Measurements from ENCODE around the gene PITPNC1.

Gene PITPNC1

DNA sequence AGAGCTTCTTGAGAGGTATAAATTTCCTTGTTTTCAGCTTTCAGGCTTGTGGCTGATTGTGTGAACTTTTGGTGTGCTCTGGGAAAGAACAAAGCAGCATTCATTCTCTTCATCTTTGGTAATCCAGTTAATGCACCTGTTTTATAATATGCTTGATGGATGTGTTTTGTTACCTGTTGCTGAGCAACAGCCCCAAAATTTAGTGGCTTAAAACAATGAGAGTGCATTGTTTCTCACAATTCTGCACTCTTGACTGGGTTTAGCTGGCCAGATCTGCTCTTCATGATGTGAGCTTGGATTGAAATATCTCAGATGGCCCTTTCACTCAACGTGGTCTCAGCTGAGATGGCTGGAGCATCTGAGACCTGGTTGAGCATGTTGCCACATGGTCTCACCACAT lies 281.9 kb downstream of the PITPNC1 start:
- no peak for DNase-seq

DNA sequence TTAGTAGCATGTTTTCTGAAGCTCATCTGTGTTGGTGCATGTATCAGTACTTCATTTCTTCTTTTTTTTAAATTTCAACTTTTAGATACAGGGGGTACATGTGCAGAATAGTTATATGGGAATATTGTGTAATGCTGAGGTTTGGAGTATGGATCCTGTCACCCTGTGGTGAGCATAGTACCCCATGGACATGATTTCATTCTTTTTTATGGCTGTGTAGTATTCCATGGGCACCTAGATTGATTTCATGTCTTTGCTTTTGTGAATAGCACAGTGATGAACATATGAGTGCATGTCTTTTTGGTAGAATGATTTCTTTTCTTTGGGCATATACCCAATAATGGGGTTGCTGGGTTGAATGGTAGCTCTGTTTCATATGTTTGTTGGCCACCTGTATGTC lies 285.6 kb downstream of the PITPNC1 start:
- no peak for DNase-seq

DNA sequence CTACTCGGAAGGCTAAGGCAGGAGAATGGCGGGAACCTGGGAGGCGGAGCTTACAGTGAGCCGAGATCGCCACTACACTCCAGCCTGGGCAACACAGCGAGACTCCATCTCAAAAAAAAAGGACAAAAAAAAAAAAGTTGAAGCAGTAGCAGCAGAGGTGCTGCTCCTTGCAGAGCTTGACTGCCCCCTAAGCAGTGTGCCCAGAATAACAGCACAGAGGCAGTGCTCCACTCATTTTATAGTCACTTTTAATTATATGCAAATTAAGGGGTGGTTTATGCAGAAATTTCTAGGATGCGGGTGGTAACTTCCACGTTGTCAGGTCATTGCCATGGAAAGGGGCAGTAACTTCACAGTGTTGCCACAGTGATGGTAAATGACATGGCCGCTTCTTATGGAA lies 286.4 kb downstream of the PITPNC1 start:
- DNase-seq = no peak

- no peak for DNase-seq
These were observed 288.9 kb downstream of the PITPNC1 start for GRCh38 chr17:67666028-67666427.

DNA sequence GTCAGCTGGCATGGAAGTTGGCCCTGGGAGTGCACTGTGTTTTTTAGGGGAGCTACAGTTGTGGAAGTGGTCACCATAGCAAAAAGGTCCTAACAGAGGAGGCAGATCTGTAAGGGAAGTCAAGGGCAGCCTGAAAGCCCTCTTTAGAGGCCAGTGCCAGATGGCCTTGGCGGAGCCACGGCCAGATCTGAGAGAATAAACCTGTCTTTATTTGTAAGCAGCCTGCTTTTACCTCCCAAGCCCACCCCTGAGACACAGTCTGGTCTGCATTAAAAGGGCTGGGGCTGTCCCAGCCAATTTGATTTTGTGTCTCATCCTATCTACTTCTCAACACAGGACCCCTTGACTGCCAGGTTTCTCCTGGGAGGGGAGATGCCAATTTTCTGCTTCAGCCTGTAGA lies 289.6 kb downstream of the PITPNC1 start:
- no peak for DNase-seq

DNA sequence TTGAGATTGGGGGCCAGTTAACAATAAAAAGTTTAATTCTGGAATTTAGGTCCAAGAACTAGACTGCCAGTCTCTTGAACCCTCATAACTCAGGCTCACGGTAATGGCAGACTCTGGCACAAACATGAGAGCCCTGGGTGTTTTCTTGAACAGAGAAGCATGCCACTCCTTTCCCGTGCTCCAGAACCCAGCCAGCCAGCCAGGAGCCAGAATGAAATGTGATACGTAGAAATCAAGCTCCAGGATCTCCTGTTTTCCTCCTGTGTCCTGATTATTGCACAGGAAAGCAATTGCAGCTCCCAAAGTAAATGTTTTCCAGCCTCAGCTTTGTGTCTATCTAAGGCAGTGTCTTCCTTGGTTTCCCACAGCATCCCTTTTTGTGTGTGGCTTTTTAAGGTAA lies 294.4 kb downstream of the PITPNC1 start:
- no peak for DNase-seq

DNA sequence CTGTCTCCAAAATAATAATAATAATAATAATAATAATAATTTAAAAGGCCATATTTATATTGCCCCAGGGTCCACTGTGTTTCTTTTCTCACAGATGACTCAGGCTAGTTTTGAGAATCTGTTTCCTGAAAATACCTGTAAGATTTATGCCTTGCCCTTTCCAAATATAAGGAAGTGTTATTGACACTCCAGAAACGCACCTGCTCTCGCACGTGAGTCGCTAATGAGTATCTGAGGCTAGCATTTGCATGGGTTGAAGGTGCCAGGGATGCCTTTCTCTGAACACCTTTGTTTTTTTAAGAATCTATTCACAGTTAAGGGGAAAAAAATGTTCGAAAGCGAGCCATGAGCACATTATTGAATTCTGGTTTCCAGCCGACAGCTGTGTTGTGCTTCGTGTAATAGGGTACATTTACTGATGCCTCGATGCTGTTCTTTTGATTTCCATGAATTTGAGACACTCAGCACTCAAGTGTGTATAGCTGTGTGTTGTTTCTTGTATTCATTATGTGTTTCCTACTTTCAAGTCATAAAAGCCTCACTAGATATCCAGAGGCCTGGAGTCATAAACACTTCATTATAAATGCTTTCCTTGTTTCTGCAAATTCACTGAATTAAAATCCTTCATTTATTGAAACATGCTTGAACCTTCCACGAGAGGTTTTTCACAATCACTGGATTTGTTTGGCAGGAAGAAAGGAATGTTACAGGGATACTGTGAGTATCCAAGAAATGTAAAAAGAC lies 295.7 kb downstream of the PITPNC1 start:
- DNase-seq = no peak

DNA sequence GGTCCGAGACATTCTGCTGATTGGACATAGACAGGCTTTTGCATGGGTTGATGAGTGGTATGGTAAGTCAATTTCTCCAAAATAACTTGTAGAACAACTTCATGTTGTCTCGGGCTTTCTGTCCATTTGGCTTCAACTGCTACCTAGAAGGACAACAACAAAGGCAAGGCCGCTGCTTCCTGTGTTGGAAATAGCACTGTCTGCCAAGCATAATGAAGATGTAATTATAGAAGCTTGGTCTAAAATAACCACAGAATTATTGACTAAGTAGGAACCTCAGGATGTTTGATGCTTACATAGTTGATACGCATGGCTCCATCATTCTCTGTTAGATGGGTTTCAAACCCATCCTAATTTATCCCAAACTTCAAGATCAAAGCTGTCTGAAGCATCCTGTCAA lies 298.4 kb downstream of the PITPNC1 start:
- no peak for DNase-seq

GRCh38 chr17:67676305-67676704 lies 299.2 kb downstream of the PITPNC1 start:
- no peak for DNase-seq

- DNase-seq = no peak
These were observed 301.3 kb downstream of the PITPNC1 start for GRCh38 chr17:67678414-67678813.

- DNase-seq = no peak
These were observed 302.1 kb downstream of the PITPNC1 start for GRCh38 chr17:67679225-67679624.

DNA sequence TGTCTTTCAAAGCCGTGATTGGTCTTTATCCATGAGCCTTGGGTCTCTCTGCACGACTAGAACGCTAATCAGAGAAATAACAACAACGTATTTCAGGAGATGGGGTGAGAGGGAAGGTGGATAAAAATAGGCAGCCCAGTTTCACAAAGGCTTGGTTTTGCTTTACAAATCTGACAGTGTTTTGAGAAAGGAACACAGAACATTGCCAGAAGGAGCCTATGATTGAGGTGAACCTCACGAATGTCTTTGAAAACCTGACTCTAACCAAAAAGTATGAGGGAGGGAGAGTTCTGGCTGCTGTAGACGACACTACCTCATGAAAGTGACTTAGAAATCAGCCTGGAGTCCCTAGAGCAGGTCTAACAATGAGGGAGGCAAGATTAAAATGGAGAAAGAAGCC lies 302.6 kb downstream of the PITPNC1 start:
- no peak for DNase-seq

DNA sequence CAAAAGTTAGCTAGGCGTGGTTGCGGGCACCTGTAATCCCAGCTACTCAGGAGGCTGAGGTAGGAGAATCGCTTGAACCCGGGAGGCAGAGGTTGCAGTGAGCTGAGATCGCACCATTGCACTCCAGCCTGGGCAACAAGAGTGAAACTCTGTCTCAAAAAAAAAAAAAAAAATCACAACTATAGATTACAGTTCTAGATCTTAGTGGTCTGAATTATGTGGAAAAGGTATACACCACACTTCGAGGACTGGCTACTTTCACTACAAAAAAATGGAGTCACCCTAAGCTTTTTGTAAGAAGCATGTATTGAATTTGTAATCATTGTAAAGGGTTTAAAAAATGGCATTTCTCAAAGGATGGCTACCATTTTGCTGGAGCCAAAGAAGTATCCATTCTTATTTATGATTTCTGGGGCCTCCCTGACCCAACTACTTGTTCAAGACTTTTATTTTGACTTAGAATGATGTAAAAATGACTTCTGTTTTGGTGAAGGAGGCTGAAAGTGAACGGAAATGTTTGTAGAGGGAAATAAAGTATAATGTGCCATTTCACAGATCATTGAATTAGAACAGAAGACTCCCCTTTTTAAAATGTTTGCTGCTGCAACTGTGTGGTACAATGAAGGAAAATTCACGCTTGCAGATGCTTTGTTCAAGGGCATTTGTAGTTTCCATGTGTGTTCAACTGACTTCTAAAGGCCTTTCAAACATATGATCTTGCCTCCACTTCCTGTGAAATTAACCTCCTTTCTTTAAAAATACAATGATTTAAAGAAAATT lies 303.6 kb downstream of the PITPNC1 start:
- no peak for DNase-seq

DNA sequence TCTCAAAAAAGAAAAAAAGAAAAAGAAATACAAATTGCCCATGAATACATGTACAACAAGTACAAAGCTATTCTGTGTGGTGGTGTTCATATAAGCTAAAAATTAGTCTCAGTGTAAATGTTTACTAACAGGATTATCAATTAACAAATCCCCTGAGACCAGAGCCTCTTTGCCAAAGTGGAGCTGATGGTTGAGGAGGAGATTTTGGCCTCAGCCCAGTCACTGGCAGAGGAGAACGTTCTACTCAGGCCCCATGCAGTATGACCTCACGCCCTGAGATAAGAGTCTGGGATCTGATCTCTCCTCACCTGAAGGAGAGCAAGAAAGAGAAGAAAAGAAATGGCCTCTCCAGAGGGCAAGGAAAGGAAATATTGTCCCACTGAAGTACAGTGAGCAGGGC lies 305.1 kb downstream of the PITPNC1 start:
- DNase-seq = no peak

GRCh38 chr17:67685351-67685750 lies 308.3 kb downstream of the PITPNC1 start:
- DNase-seq = no peak

- no peak for DNase-seq
These were observed 309.2 kb downstream of the PITPNC1 start for GRCh38 chr17:67686241-67686640.

GRCh38 chr17:67687511-67687910 lies 310.4 kb downstream of the PITPNC1 start:
- DNase-seq = no peak

DNA sequence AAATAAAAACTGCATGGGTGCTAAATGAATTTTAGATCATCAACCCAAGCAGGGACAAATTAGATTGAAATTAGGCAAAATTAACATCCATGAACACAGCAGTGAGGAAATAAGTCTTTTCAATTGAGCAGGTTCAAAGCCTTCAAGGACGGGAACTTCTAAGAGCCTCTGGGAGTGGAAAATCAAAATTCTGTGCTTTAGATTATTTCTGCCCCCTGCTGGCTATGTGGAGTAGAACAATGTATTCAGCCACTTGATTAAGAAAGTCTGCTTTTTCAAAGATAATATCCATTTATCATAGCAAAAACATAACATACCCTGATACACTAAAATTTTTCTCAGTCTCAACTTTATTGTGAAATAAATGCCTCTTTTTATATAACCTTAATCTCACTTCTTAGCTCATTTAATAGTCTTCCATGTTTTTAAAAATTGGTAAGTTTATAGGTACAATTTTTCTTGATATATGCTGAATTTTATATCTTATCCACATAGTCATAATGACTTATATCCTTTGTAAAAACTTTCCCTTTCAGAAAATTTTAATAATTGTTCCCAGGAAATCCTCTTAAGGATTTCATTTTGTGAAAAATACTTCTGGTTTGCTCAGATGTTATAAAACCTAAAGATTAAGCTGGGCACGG lies 312.6 kb downstream of the PITPNC1 start:
- DNase-seq = peak in 1 of 4 experiments; percentile 6

- DNase-seq = no peak
These were observed 316.7 kb downstream of the PITPNC1 start for GRCh38 chr17:67693811-67694210.

DNA sequence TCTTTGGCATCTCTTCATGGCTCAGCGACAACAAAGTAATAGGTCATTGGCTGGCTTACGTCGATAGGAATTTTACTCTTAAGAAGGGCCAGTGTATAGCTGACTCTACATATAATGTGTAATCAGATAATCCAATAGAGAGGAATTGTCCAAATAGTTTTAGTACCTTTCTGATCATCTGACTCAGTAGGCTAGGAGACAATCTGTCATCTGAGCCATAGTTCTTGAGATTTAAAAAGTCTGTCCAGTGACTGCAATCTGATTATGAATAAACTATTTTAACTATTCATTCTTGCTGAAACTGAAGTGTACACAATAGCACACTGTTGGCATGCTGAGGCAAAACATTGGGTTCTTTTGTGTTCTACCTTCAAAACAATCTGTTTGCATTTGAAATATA lies 319.3 kb downstream of the PITPNC1 start:
- DNase-seq = no peak

DNA sequence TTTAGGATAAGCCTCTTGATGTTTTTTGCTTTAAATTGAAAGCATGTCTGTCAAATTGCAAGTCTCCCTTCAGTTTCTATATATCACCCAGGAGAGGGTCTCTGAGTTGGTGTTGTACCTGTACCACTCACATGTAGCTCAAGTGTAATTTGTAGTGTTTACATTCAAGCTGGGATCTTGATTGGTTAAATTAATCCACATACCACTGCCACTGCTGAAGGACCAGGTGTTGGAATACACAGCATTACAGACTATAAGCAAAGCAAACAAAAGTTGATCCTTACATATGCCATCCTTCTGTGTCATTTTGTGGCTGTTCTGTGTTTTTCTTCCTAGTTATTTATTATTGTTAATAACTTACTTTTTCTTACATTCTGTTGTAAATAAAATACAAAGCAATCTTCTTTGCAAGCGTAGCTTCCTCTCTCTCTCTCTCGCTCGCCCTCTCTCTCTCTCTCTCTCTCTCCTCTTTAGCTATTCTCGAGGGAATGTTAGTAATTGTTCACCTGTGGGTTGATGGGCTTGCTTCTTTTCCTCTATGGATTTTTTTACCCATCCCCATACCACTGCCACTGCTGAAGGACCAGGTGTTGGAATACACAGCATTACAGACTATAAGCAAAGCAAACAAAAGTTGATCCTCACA lies 319.9 kb downstream of the PITPNC1 start:
- no peak for DNase-seq

DNA sequence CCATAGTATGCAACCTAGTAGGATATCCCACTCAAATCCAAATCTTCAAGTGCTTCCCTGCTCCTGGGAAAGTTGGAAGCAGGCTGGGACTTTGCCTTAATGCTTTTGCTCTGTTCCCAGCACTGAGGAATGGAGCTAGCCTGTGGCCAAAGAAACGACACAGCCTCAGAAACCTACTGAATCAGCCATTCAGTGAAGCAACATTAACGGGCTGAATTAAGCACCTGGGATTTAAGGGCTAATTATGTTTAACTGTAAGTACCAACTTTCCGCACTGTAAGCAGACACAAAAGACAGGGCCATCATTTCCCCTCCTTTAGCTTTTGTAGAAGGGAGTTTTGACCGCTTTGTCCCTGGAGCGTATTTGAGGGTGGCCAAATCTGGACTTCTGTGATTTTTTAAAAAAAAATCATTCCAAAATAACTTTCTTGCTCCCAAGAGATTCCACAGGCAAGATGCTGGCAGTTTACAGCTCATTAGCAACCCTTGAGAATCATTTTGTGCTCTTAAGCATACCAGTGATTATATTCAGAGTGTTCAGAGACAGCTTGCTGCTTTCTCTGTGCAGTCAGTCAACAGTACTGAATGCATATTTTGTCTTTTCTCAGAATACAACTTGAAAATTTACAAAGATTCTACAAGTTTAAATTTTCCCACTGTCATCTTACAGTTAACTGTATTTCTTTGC lies 323.1 kb downstream of the PITPNC1 start:
- no peak for DNase-seq

DNA sequence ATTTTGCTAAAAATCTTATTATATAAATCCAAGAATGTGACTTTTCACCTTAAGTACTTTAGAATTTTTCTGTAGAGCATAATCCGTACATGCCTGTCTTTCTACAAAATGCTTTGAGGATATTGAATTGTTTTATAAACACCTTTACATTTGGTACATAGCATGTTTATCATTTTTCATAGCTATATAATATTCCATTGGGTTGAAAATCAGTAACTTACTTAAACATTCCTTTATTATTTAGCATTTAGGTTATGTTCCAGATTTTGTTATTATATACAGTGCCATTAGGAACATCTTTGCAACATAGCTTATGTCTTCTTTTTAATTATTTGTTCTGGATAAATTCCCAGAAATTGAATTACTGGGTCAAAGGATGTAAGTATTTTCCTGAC lies 323.6 kb downstream of the PITPNC1 start:
- DNase-seq = no peak
